SK-N-SH (cell line): ENCODE data around the gene NDUFS8.

Source experiments
- CTCF ChIP-seq: fragments of 200-600 bp; sonication (generic); IDR thresholded peaks from 2 replicates; pipeline ENCODE4 v1.6.1; 2017; ENCODE audit warnings: antibody characterized with exemption, mild to moderate bottlenecking, moderate library complexity
- POLR2AphosphoS5 ChIP-seq: IDR thresholded peaks from 2 replicates; pipeline ENCODE4 v1.6.1; 2012; ENCODE audit warnings: low read depth, low read length

GRCh38 chr11:68082481-68082880, 52.0 kb downstream of the NDUFS8 start:
- TF ChIP-seq CTCF, result no peak
- no peak for TF ChIP-seq POLR2AphosphoS5
